HG02571 (cell line): ENCODE results near the gene KCNH2.

Source experiments
- ATAC-seq: cut with Tn5 transposase; IDR thresholded peaks from one replicate; pipeline ENCODE4 v1.9.1; 2021; ENCODE audit warnings: mild to moderate bottlenecking, moderate library complexity; ENCODE audit not compliant: unreplicated experiment

The KCNH2 gene

GRCh38 chr7:150996376-150997074, 18.4 kb upstream of the KCNH2 start:
- no peak for ATAC-seq

GRCh38 chr7:150994838-150995510, 16.9 kb upstream of the KCNH2 start:
- ATAC-seq, result no peak

- no peak for ATAC-seq
Observed at GRCh38 chr7:150994141-150994837, 16.2 kb upstream of the KCNH2 start.

- ATAC-seq, result no peak
Observed at GRCh38 chr7:150993511-150993910, 15.4 kb upstream of the KCNH2 start.

- ATAC-seq, result no peak
Observed at GRCh38 chr7:150992833-150993302, 14.7 kb upstream of the KCNH2 start.

- ATAC-seq, result no peak
Observed at GRCh38 chr7:150992051-150992640, 14.0 kb upstream of the KCNH2 start.

GRCh38 chr7:150990416-150991186, 12.5 kb upstream of the KCNH2 start, which contains the start of gene NOS3:
Gene NOS3, plus strand, starts transcription at chr7:150991017. Its CDS starts 2,787 bp downstream, at chr7:150993804.
- ATAC-seq, result no peak

GRCh38 chr7:150989456-150989855, 11.3 kb upstream of the KCNH2 start:
- no peak for ATAC-seq

GRCh38 chr7:150988230-150989226, 10.4 kb upstream of the KCNH2 start:
- no peak for ATAC-seq

- ATAC-seq, result no peak
Observed at GRCh38 chr7:150986556-150986955, 8.4 kb upstream of the KCNH2 start.

GRCh38 chr7:150986099-150986512, 8.0 kb upstream of the KCNH2 start:
- no peak for ATAC-seq

GRCh38 chr7:150983893-150984368, 5.8 kb upstream of the KCNH2 start:
- ATAC-seq, result no peak

GRCh38 chr7:150982351-150982750, 4.2 kb upstream of the KCNH2 start:
- ATAC-seq, result no peak

- ATAC-seq, result no peak
Observed at GRCh38 chr7:150981644-150982043, 3.5 kb upstream of the KCNH2 start.

GRCh38 chr7:150980663-150981062, 2.5 kb upstream of the KCNH2 start:
- ATAC-seq, result no peak

GRCh38 chr7:150979713-150980390, 1.7 kb upstream of the KCNH2 start:
- ATAC-seq, result no peak

GRCh38 chr7:150977382-150978125, 567 bp downstream of the KCNH2 start:
- ATAC-seq, result no peak
